Measurements from ENCODE around the gene SYNGR1. TPM values are rescaled to one million over a fixed set of nuclear protein-coding genes. Genes with fewer than 3 reads are reported as not detected.
A peak's percentile ranks its signal among the peaks of the same experiment; 100 is the strongest.

SYNGR1 gene
- total and polyA plus RNA-seq, 2 donors (not counting 1 experiment from before 2014, with no cell fraction given) = 9.4 to 31.9 TPM

GRCh38 chr22:39350757-39351688 lies 1.2 kb downstream of the SYNGR1 start:
- H3K9me3 ChIP-seq (ENCODE audit: control extremely low read depth in 1 of 3, control insufficient read depth in 2 of 3, insufficient read depth in 1 of 3, low read length in 2 of 3) = no peaks in the 10 kb centered on the region
- CTCF ChIA-PET = interaction anchor here (0.6 to 2.2 kb wide), 17 partner anchors 8 to 184 kb away, joined by 3 to 21 read pairs (median 6); partner anchors contain the start of genes RPL3 and TAB1
- POLR2A ChIA-PET = interaction anchor here (0.5 to 5.0 kb wide), 8 partner anchors 31 to 1719 kb away, joined by 3 to 40 read pairs (median 6); partner anchors contain the start of genes ATF4, RPL3 and TAB1
- H4K20me1 ChIP-seq (ENCODE audit: control insufficient read depth, insufficient read depth, low read length, poor library complexity, severe bottlenecking) = peaks cover 9% of the 10 kb centered on the region
- peak overlapping the region; percentile 79 for H3K4me3 Mint-ChIP-seq
- H3K27me3 ChIP-seq (replicated peaks in 1 of 4; ENCODE audit: control extremely low read depth in 1 of 4, control insufficient read depth in 3 of 4, insufficient read depth in 4 of 4, low read length in 3 of 4) = no peaks in the 10 kb centered on the region
- intact Hi-C loops (cut with micrococcal nuclease) = loop anchor here (1.0 kb wide), 1 partner anchor 48 kb away; the partner anchor contains the start of gene TAB1
- peak; percentile 23 for ATAC-seq (ENCODE audit: low read depth)
- peak overlapping the region; percentile 80 for H2AFZ ChIP-seq (ENCODE audit: insufficient read depth, low read depth, low read length, poor library complexity, severe bottlenecking)
- no peaks in the 10 kb centered on the region for H3K36me3 ChIP-seq (replicated peaks in 1 of 2; ENCODE audit: control extremely low read depth in 1 of 2, control insufficient read depth in 1 of 2, extremely low read depth in 1 of 2, insufficient read depth in 2 of 2, low read length in 1 of 2)
- TF ChIP-seq EZH2 (IDR thresholded peaks at IDR 0.05; ENCODE audit: borderline replicate concordance, insufficient read depth, low read depth, low read length, poor library complexity, severe bottlenecking) (no peak), CTCF (IDR thresholded peaks at IDR 0.05) (no peak)
- peak overlapping the region; percentile 89 for H3K4me2 ChIP-seq (replicated peaks; ENCODE audit: low read depth, low read length, poor library complexity, severe bottlenecking)
- H3K4me3 ChIP-seq (ENCODE audit: control extremely low read depth in 1 of 5, extremely low read depth in 1 of 5, insufficient read depth in 1 of 5, low read depth in 2 of 5, low read length in 4 of 5) = peak overlapping the region in 4 of 5 experiments; percentile 34 to 61 (median 56)
- H3K4me1 ChIP-seq (ENCODE audit: control insufficient read depth in 2 of 2, insufficient read depth in 2 of 2, low read length in 2 of 2) = peaks cover 31 to 37% of the 10 kb centered on the region in 2 donors
- peak overlapping the region; percentile 92 for H3K27ac Mint-ChIP-seq
- peaks cover 18% of the 10 kb centered on the region for H3K79me2 ChIP-seq (ENCODE audit: control insufficient read depth, insufficient read depth, low read length)
- H3K9ac ChIP-seq (ENCODE audit: low read length) = peak overlapping the region; percentile 66
- peak overlapping the region; percentile 26 to 62 for H3K27ac ChIP-seq (ENCODE audit: low read length in 2 of 2)
- peak; percentile 42 for DNase-seq
- WGBS (ENCODE audit: insufficient coverage) = 18% methylated on average over 13 of the region's 14 CpGs
- H3K4me1 Mint-ChIP-seq = peaks cover 35% of the 10 kb centered on the region
- no peaks in the 10 kb centered on the region for H3K9me3 Mint-ChIP-seq (ENCODE audit: insufficient read depth)
- H3K27me3 Mint-ChIP-seq = no peaks in the 10 kb centered on the region

All from B cell (primary cell).